Activated CD4-positive, alpha-beta memory T cell treated with anti-CD3 and anti-CD28 coated beads for 36 hours (primary cell): ENCODE results near the gene LHFPL3. TPM values are rescaled to one million over a fixed set of nuclear protein-coding genes. Genes with fewer than 3 reads are reported as not detected.
"Not testable (repeated sequence)": the region's sequence is repeated elsewhere in the genome, so short reads cannot be mapped to it uniquely, and the experiment has no call there.

Experiments
- CTCF ChIA-PET: fragments of 350-600 bp; sonication (Branson Sonifier 250); formaldehyde crosslinking; loops from one replicate; lab custom pipeline; 2021; ENCODE audit warnings: antibody characterized with exemption, inconsistent platforms; lab: Charles Lee
- POLR2A ChIA-PET: fragments of 350-600 bp; sonication (Branson Sonifier 250); formaldehyde crosslinking; loops from one replicate; lab custom pipeline; 2021; ENCODE audit warnings: antibody characterized with exemption; lab: Charles Lee
- DNase-seq: peaks from one replicate; pipeline ENCODE4 v3.0.0-alpha.2; 2020
- H3K27ac Mint-ChIP-seq: one replicate; pipeline ENCODE4 v1.8.0; 2021; ENCODE audit warnings: mixed read lengths
- H3K27me3 Mint-ChIP-seq: one replicate; pipeline ENCODE4 v1.8.0; 2021; ENCODE audit warnings: mixed read lengths
- H3K36me3 Mint-ChIP-seq: one replicate; pipeline ENCODE4 v1.8.0; 2021; ENCODE audit warnings: mixed read lengths
- H3K4me1 Mint-ChIP-seq: one replicate; pipeline ENCODE4 v1.8.0; 2021; ENCODE audit warnings: low read depth, mixed read lengths
- H3K4me3 Mint-ChIP-seq: one replicate; pipeline ENCODE4 v1.8.0; 2021; ENCODE audit warnings: mild to moderate bottlenecking, mixed read lengths
- H3K9me3 Mint-ChIP-seq: one replicate; pipeline ENCODE4 v1.8.0; 2021; ENCODE audit warnings: mixed read lengths
- intact Hi-C: fragments of 100-400 bp; cut with micrococcal nuclease; formaldehyde crosslinking; loops from one replicate; pipeline ENCODE4 v1.15.1; 2023
- total RNA-seq, 2 experiments: library from RNA; stranded (reverse); gene quantifications; one replicate each; pipeline ENCODE4 v1.2.3, GENCODE V29; 2021

Gene LHFPL3
- total RNA-seq, 2 experiments from 2014 or later: not detected

- Mint-ChIP-seq H3K4me3 (no peak overlapping the region), H3K9me3 (no peaks in the 10 kb centered on the region), H3K36me3 (no peaks in the 10 kb centered on the region), H3K27me3 (peaks cover 5% of the 10 kb centered on the region), H3K27ac (no peak overlapping the region), H3K4me1 (no peaks in the 10 kb centered on the region)
- intact Hi-C loops: no loop called here
- ChIA-PET CTCF (no interaction called here), POLR2A (no interaction called here)
- DNase-seq: no peak
Observed at GRCh38 chr7:104679085-104679484, 350.7 kb downstream of the LHFPL3 start.

- ChIA-PET POLR2A (interaction anchor here (0.6 kb wide), 1 partner anchor 458 kb away, joined by 3 read pairs; no protein-coding TSS in a partner anchor), CTCF (no interaction called here)
- Mint-ChIP-seq H3K36me3 (no peaks in the 10 kb centered on the region), H3K27ac (no peak overlapping the region), H3K27me3 (peaks cover 3% of the 10 kb centered on the region), H3K4me1 (no peaks in the 10 kb centered on the region), H3K4me3 (no peak overlapping the region), H3K9me3 (no peaks in the 10 kb centered on the region)
- DNase-seq: no peak
- intact Hi-C loops: no loop called here
Observed at GRCh38 chr7:104686286-104686685, 357.9 kb downstream of the LHFPL3 start.

- no peaks in the 10 kb centered on the region for H3K4me1 Mint-ChIP-seq
- CTCF ChIA-PET: no interaction called here
Observed at GRCh38 chr7:104694710-104695109, 366.3 kb downstream of the LHFPL3 start.

GRCh38 chr7:104695563-104695962 is 367.2 kb downstream of the LHFPL3 start:
- ChIA-PET CTCF (no interaction called here), POLR2A (no interaction called here)
- intact Hi-C loops: no loop called here
- Mint-ChIP-seq H3K4me1 (no peaks in the 10 kb centered on the region), H3K27me3 (peaks cover 1% of the 10 kb centered on the region), H3K36me3 (no peaks in the 10 kb centered on the region), H3K9me3 (no peaks in the 10 kb centered on the region), H3K4me3 (no peak overlapping the region), H3K27ac (no peak overlapping the region)
- no peak for DNase-seq

More at GRCh38 chr7:104694710-104695109, 366.3 kb downstream of the LHFPL3 start:
- Mint-ChIP-seq H3K4me3 (no peak overlapping the region), H3K27me3 (peaks cover 1% of the 10 kb centered on the region), H3K9me3 (no peaks in the 10 kb centered on the region), H3K36me3 (no peaks in the 10 kb centered on the region), H3K27ac (no peak overlapping the region)
- intact Hi-C loops: no loop called here
- POLR2A ChIA-PET: no interaction called here
- DNase-seq: no peak

GRCh38 chr7:104700336-104700735 is 371.9 kb downstream of the LHFPL3 start:
- Mint-ChIP-seq H3K36me3 (no peaks in the 10 kb centered on the region), H3K27ac (no peak overlapping the region), H3K4me3 (no peak overlapping the region), H3K27me3 (peaks cover 3% of the 10 kb centered on the region), H3K4me1 (no peaks in the 10 kb centered on the region), H3K9me3 (no peaks in the 10 kb centered on the region)
- CTCF ChIA-PET: no interaction called here
- intact Hi-C loops: no loop called here
- no peak for DNase-seq
- POLR2A ChIA-PET: no interaction called here

- H3K27ac Mint-ChIP-seq, H3K4me1 Mint-ChIP-seq, H3K27me3 Mint-ChIP-seq, POLR2A ChIA-PET, H3K36me3 Mint-ChIP-seq, CTCF ChIA-PET, H3K4me3 Mint-ChIP-seq, intact Hi-C loops, DNase-seq, H3K9me3 Mint-ChIP-seq: not testable (repeated sequence)
Observed at GRCh38 chr7:104721027-104721426, 392.6 kb downstream of the LHFPL3 start.

- Mint-ChIP-seq H3K27me3 (no peaks in the 10 kb centered on the region), H3K4me3 (no peak overlapping the region), H3K36me3 (no peaks in the 10 kb centered on the region), H3K4me1 (no peaks in the 10 kb centered on the region), H3K9me3 (peaks cover 3% of the 10 kb centered on the region), H3K27ac (no peak overlapping the region)
- intact Hi-C loops: no loop called here
- ChIA-PET CTCF (no interaction called here), POLR2A (no interaction called here)
- no peak for DNase-seq
Observed at GRCh38 chr7:104723001-104723400, 394.6 kb downstream of the LHFPL3 start.

- H3K4me1 Mint-ChIP-seq: no peaks in the 10 kb centered on the region
- CTCF ChIA-PET: no interaction called here
- no peaks in the 10 kb centered on the region for H3K36me3 Mint-ChIP-seq
- H3K9me3 Mint-ChIP-seq: peaks cover 5% of the 10 kb centered on the region
- POLR2A ChIA-PET: no interaction called here
- H3K27me3 Mint-ChIP-seq: peaks cover 9% of the 10 kb centered on the region
- no peak for DNase-seq
- intact Hi-C loops: no loop called here
- no peak overlapping the region for H3K27ac Mint-ChIP-seq
- no peak overlapping the region for H3K4me3 Mint-ChIP-seq
Observed at GRCh38 chr7:104758504-104758903, 430.1 kb downstream of the LHFPL3 start.

- no peak for DNase-seq
- Mint-ChIP-seq H3K9me3 (peaks cover 4% of the 10 kb centered on the region), H3K27ac (no peak overlapping the region), H3K27me3 (peaks cover 8% of the 10 kb centered on the region), H3K4me3 (no peak overlapping the region), H3K4me1 (no peaks in the 10 kb centered on the region), H3K36me3 (no peaks in the 10 kb centered on the region)
- intact Hi-C loops: no loop called here
- POLR2A ChIA-PET: no interaction called here
- CTCF ChIA-PET: no interaction called here
Observed at GRCh38 chr7:104761892-104762291, 433.5 kb downstream of the LHFPL3 start.

GRCh38 chr7:104767113-104767512 is 438.7 kb downstream of the LHFPL3 start:
- CTCF ChIA-PET: no interaction called here
- no peak for DNase-seq
- no peaks in the 10 kb centered on the region for H3K4me1 Mint-ChIP-seq
- H3K9me3 Mint-ChIP-seq: no peaks in the 10 kb centered on the region
- POLR2A ChIA-PET: no interaction called here
- peaks cover 3% of the 10 kb centered on the region for H3K27me3 Mint-ChIP-seq
- intact Hi-C loops: no loop called here
- no peaks in the 10 kb centered on the region for H3K36me3 Mint-ChIP-seq
- no peak overlapping the region for H3K27ac Mint-ChIP-seq
- no peak overlapping the region for H3K4me3 Mint-ChIP-seq

- POLR2A ChIA-PET: no interaction called here
- peaks cover 8% of the 10 kb centered on the region for H3K27me3 Mint-ChIP-seq
- H3K9me3 Mint-ChIP-seq: no peaks in the 10 kb centered on the region
- H3K4me3 Mint-ChIP-seq: no peak overlapping the region
- no peak overlapping the region for H3K27ac Mint-ChIP-seq
- no peaks in the 10 kb centered on the region for H3K36me3 Mint-ChIP-seq
- H3K4me1 Mint-ChIP-seq: no peaks in the 10 kb centered on the region
- CTCF ChIA-PET: no interaction called here
- intact Hi-C loops: no loop called here
- no peak for DNase-seq
Observed at GRCh38 chr7:104767826-104768536, 439.6 kb downstream of the LHFPL3 start.

GRCh38 chr7:104772405-104773345 is 444.3 kb downstream of the LHFPL3 start:
- no peaks in the 10 kb centered on the region for H3K4me1 Mint-ChIP-seq
- no peak for DNase-seq
- H3K36me3 Mint-ChIP-seq: no peaks in the 10 kb centered on the region
- ChIA-PET POLR2A (no interaction called here), CTCF (no interaction called here)
- H3K9me3 Mint-ChIP-seq: no peaks in the 10 kb centered on the region
- no peak overlapping the region for H3K27ac Mint-ChIP-seq
- no peak overlapping the region for H3K4me3 Mint-ChIP-seq
- intact Hi-C loops: no loop called here
- peaks cover 9% of the 10 kb centered on the region for H3K27me3 Mint-ChIP-seq
